NK-92 (cell line): ENCODE data around the gene MYLK.

Experiments used
- DNase-seq: peaks from one replicate; lab custom pipeline; 2025; ENCODE audit not compliant: unreplicated experiment; lab: John Stamatoyannopoulos, UW

MYLK gene

GRCh38 chr3:123682781-123683504 is 201.2 kb downstream of the MYLK start:
- no peak for DNase-seq

GRCh38 chr3:123682302-123682701 is 201.8 kb downstream of the MYLK start:
- no peak for DNase-seq

- no peak for DNase-seq
These were observed 204.3 kb downstream of the MYLK start for GRCh38 chr3:123679712-123680386.

- no peak for DNase-seq
These were observed 206.0 kb downstream of the MYLK start for GRCh38 chr3:123678108-123678511.

GRCh38 chr3:123672429-123673146 is 211.5 kb downstream of the MYLK start:
- no peak for DNase-seq

DNA sequence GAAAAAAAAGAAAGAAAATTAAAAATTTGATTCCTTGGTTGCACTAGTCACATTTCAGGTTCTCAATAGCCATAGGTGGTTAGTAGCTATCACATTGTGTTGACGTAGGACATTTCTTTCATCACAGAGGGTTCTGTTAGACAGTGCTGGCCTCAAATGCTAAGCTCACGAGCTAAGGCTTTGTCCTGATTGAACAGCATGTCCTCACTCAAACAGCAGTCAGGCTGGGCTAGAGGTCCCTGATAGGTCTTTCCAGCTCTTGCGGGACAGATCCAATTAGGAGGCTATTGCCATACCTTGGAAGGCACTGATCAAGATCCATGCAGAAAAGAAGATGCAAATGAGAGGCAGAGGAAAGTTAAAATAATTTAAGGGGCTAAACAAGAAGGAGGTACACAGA is 213.4 kb downstream of the MYLK start:
- no peak for DNase-seq

DNA sequence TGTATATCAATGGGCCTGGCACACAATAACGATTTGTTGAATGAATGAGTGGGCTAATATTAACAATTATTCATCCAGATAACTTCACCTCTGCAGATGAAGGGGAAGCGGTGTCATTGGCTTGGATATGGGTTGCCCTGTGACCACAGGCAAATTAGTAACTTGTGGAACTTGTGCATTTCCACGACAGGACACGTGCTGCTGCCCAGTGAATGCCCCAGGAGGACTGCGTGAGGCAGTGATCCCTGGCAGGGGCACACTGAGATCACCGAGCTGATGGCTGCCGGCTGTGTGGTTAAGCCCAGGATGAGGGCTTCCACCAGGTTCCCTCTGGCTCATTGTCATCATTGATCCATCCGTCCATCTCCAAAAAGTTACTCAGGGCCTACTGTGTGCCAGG is 215.2 kb downstream of the MYLK start:
- no peak for DNase-seq

GRCh38 chr3:123667784-123668183 is 216.3 kb downstream of the MYLK start:
- DNase-seq, result no peak

DNA sequence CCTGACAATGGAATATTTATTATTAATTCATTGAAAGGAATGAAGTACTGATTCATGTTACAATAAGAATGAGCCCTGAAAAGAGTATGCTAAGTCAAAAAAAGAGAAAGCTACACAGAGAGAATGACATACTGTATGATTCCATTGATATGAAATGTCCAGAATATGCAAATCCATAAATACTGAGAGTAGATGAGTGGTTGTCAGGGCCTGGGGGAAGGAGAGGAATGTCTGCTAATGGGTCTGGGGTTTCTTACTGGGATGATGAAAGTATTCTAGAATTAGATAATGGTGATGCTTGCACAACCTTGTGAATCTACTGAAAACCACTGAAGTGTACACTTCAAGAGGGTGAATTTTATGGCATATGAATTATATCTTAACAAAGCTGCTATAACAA is 219.4 kb downstream of the MYLK start:
- DNase-seq, result no peak

DNA sequence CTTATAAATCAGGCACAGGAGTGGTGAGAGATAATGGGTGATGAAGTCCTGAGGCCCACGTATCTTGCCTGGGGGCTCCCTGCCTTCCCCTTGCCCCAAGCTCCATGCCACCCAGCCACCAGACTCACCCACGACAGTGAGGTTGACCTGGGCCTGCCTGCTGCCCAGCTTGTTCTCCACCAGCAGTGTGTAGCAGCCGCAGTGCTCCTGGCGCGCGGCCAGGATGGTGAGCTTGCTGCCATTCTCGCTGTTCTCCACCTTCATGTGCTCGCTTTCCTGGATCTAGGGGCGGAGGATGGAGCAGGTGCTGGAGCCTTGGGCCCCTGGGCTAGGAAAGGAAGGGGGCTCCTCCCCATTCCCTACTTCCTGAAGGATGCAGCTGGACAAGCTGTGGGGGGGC is 220.2 kb downstream of the MYLK start:
- no peak for DNase-seq

DNA sequence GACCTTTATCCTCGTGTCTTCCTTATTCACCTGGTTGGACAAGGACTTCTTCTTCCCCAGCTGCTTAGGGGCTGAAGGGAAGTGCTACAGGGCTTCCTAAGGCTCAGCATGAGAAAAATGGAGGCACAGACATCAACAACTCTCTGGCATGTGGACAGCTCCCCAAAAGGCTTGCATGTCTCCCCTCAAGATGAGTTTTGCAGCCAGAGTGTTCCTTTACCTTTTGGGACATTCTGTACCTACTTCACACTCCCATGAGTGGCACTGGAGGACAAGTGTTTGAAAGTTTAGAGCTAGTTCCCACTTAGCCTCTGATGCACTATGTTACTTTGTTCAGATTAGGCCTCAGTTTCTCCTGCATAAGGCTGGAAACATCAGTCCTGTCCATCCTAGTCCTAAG is 222.2 kb downstream of the MYLK start:
- DNase-seq, result no peak

DNA sequence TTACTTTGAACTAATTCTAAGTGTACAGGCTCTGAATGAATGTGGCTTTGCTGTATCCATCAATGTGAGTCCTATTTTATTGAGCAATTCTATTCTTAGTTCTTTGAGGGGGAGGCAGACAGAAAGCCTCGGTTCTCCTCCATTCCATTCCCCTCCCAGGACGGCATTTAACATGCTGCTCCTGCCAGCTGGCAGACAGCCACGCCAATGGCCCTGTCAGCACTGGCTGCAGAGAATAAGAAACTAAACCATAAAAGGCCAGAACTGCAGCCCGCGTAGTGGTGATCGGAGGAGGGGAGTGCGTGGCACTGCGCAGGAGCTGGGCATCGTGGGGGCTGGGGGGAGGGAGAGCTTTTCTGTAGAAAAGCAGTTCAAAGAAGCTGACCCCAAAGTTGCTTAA is 223.2 kb downstream of the MYLK start:
- no peak for DNase-seq

GRCh38 chr3:123660141-123660675 is 223.9 kb downstream of the MYLK start:
- no peak for DNase-seq

DNA sequence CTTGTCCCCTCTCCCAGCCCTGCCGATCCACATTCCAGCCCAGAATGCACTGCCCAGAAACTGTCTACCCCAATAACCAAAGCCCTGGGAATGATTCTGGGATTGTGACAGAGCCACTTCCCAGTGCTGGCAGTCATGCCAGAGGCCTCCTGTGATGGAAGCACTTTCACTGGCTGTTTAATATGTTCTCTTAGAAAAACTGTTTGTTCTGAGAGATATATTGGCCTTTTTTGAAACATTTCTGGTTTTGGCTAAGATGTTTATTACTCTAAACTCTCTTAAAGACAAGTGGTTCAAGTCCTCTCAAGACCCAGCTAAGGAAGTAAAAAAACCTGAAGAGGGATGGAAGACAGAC is 225.3 kb downstream of the MYLK start:
- DNase-seq, result no peak

DNA sequence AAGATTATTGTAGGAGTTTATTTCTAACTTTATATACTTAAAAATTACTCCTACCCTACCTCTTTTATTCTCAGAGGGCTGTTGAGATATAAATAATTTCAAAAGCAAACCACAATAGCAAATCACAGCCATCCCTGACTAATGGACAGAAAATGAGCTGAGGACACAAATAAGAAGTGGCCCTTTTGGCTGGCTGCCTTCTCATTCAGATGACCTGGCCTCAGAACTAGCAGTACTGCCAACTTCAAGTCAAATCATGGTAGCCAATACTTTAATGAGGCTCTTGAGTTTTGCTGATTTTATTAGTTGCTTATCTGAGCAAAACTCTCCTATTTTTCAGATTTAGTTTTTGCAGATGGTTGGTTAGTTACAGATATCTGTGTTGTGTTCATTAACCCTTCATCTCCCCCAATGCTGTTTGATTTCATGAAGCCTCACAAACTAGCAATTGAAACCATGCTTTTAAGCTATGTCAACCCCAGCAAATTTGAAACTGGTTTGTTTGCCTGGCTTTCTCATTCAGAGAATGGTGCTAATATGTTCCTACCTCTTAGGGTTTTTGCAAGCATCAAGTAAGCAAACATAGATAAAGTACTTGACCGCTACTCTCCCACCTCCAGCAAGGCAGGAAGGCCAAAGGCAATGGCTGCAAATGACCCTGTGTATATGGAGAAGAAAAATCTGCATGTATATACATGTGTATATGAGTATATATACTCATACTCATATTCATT is 225.8 kb downstream of the MYLK start:
- no peak for DNase-seq

- no peak for DNase-seq
These were observed 226.6 kb downstream of the MYLK start for GRCh38 chr3:123657568-123657967.

DNA sequence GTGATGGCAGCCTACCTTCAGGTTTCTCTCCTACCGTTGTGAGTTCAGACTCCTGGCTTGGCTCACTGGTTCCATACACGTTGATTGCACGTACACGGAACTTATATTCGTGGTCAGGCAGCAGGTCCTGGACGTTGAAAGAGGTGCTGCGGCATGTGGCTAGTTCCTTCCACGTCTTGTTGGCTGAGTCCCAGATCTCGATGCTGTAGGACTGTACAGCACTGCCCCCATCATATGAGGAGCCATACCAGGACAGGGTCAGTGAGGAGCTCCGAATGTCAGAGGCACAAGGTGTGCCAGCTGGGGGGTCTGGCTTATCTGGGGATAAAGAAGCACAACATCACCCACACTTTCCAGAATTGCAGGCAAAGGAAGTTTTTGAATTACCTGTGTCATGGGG is 227.0 kb downstream of the MYLK start:
- DNase-seq, result no peak

DNA sequence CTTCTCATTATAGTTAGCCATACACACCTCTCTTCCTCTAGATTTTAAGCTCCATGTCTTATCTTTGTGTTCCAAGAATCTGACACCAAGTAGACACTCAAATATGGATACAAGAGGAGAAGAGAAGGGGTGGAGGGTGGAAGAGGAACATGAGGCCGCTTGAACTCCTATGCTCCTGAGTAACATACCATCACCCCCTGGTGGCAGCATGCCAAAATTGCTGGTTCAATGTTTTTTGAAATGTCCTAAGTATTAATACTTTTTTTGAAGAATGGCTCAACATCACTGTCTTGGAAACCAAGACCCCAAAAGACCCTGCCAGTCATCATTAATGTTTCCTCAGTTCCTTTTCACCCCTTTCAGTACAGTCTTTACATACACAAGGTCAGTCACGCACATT is 227.4 kb downstream of the MYLK start:
- no peak for DNase-seq

DNA sequence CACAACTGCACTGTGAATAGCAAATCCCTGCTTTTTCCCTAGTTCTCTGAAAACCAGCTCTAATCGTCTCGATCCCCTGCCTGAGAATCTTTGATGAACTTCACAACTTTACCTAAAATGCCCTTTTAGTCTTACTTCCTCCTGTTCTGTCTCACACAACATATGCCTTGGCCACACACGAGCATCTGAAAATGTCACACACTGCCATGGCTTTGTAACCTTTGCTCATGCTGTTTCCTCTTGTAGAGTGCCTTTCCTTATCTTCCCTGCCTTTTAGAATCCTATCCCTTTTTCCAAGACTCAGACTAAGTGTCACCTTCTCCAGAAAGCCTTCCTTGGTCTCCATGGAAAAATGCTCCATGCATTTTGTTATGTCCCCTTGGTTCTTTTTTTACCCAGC is 227.9 kb downstream of the MYLK start:
- DNase-seq, result no peak

GRCh38 chr3:123655400-123655799 is 228.7 kb downstream of the MYLK start:
- no peak for DNase-seq

DNA sequence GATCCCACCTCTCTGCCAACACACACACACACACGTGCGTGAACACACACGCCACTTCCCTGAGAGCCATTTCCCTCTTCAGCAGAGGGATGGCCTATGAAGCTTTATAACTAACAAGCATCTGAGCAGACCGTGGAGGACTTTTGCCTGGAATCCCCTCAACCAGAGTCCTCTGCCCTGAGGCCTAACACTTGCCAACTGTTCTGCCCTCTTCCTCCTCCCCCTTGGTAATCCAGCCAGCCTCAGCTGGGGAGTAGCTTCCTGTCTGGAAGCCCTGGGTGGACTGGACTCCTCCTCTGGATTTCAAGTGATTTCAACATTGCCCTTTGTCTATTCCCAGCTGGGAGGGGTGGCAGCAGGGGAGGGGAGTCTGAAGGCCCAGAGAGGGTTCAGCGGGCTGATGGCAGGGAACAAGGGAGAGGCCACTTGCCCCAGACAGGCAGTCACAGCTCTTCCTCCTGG is 230.9 kb downstream of the MYLK start:
- no peak for DNase-seq
